ENCODE data around the gene LAPTM4A. TPM values are rescaled to one million over a fixed set of nuclear protein-coding genes. Genes with fewer than 3 reads are reported as not detected.

LAPTM4A gene
- total RNA-seq, 1 donor from 2014 or later = 128 TPM

- no peak for DNase-seq (ENCODE audit: low read depth)
- TF ChIP-seq CTCF (conservative IDR thresholded peaks at IDR 0.05; ENCODE audit: low read depth, low read length) = no peak
- H3K4me3 ChIP-seq (ENCODE audit: low read depth, low read length) = no peak overlapping the region
These were observed 22.0 kb upstream of the LAPTM4A start for GRCh38 chr2:20073460-20073859.

- no peak for TF ChIP-seq CTCF (conservative IDR thresholded peaks at IDR 0.05; ENCODE audit: low read depth, low read length)
- H3K4me3 ChIP-seq (ENCODE audit: low read depth, low read length) = no peak overlapping the region
- DNase-seq (ENCODE audit: low read depth) = no peak
These were observed 21.2 kb upstream of the LAPTM4A start for GRCh38 chr2:20072436-20073158.

GRCh38 chr2:20071397-20072383, 20.3 kb upstream of the LAPTM4A start:
- DNase-seq (ENCODE audit: low read depth) = no peak

GRCh38 chr2:20069756-20070155, 18.3 kb upstream of the LAPTM4A start:
- TF ChIP-seq CTCF (conservative IDR thresholded peaks at IDR 0.05; ENCODE audit: low read depth, low read length) = no peak
- H3K4me3 ChIP-seq (ENCODE audit: low read depth, low read length) = no peak overlapping the region
- DNase-seq (ENCODE audit: low read depth) = no peak

More at GRCh38 chr2:20071397-20072383, 20.3 kb upstream of the LAPTM4A start:
- no peak for TF ChIP-seq CTCF (conservative IDR thresholded peaks at IDR 0.05; ENCODE audit: low read depth, low read length)
- no peak overlapping the region for H3K4me3 ChIP-seq (ENCODE audit: low read depth, low read length)

- no peak for TF ChIP-seq CTCF (conservative IDR thresholded peaks at IDR 0.05; ENCODE audit: low read depth, low read length)
- DNase-seq (ENCODE audit: low read depth) = no peak
- no peak overlapping the region for H3K4me3 ChIP-seq (ENCODE audit: low read depth, low read length)
These were observed 16.7 kb upstream of the LAPTM4A start for GRCh38 chr2:20067992-20068584.

- peak; percentile 67 for DNase-seq (ENCODE audit: low read depth)
These were observed 14.6 kb upstream of the LAPTM4A start for GRCh38 chr2:20065885-20066602.

More at GRCh38 chr2:20065885-20066602, 14.6 kb upstream of the LAPTM4A start:
- no peak overlapping the region for H3K4me3 ChIP-seq (ENCODE audit: low read depth, low read length)
- TF ChIP-seq CTCF (conservative IDR thresholded peaks at IDR 0.05; ENCODE audit: low read depth, low read length) = no peak

All from epithelial cell of proximal tubule (primary cell).